Neuronal stem cell (in vitro differentiated cells): ENCODE data around the gene ACAD9.

ENCODE experiments used
- DNase-seq: peaks from one replicate; pipeline ENCODE4 v3.0.0-alpha.2; 2013; ENCODE audit warnings: low spot score
- H2AFZ ChIP-seq: one replicate; pipeline ENCODE4 v1.6.1; 2013; ENCODE audit warnings: mild to moderate bottlenecking, low read length, inconsistent platforms
- H2AK5ac ChIP-seq: 2 replicates; pipeline ENCODE4 v1.6.1; 2013; ENCODE audit warnings: low read depth, mild to moderate bottlenecking, inconsistent platforms, low read length, moderate library complexity, mixed read lengths
- H2BK120ac ChIP-seq: 2 replicates; pipeline ENCODE4 v1.6.1; 2013; ENCODE audit warnings: low read depth, mild to moderate bottlenecking, inconsistent platforms, low read length, moderate library complexity, mixed read lengths
- H2BK12ac ChIP-seq: one replicate; pipeline ENCODE4 v1.6.1; 2013; ENCODE audit warnings: low read length, inconsistent platforms
- H2BK15ac ChIP-seq: 2 replicates; pipeline ENCODE4 v1.6.1; 2013; ENCODE audit warnings: mild to moderate bottlenecking, low read length, inconsistent platforms, mixed read lengths
- H2BK5ac ChIP-seq: one replicate; pipeline ENCODE4 v1.6.1; 2013; ENCODE audit warnings: inconsistent platforms, mild to moderate bottlenecking, low read length, moderate library complexity
- H3K14ac ChIP-seq: one replicate; pipeline ENCODE4 v1.6.1; 2013; ENCODE audit warnings: low read length, inconsistent platforms
- H3K18ac ChIP-seq: 2 replicates; pipeline ENCODE4 v1.6.1; 2013; ENCODE audit warnings: low read length, inconsistent platforms
- H3K23ac ChIP-seq: 2 replicates; pipeline ENCODE4 v1.6.1; 2013; ENCODE audit warnings: low read depth, mild to moderate bottlenecking, mixed read lengths, low read length, inconsistent platforms; ENCODE audit not compliant: poor library complexity
- H3K27ac ChIP-seq: replicated peaks from 3 replicates; pipeline ENCODE4 v1.5.1; 2013; ENCODE audit warnings: low read length, inconsistent platforms
- H3K27me3 ChIP-seq, 3 experiments: 2 replicates each; pipeline ENCODE4 v1.6.1; 2013; ENCODE audit warnings: low read length in 3 of 3, mild to moderate bottlenecking in 2 of 3, inconsistent platforms in 1 of 3, low read depth in 1 of 3, mixed read lengths in 1 of 3, moderate library complexity in 1 of 3; ENCODE audit not compliant: control insufficient read depth in 3 of 3, insufficient read depth in 3 of 3
- H3K36me3 ChIP-seq, 2 donors: replicated peaks in 1 of 2; 2 replicates each; pipeline ENCODE4 v1.6.1; 2013; ENCODE audit warnings: low read length in 2 of 2; ENCODE audit not compliant: control insufficient read depth in 2 of 2, insufficient read depth in 2 of 2
- H3K4ac ChIP-seq: 2 replicates; pipeline ENCODE4 v1.6.1; 2013; ENCODE audit warnings: inconsistent platforms, mild to moderate bottlenecking, low read length, moderate library complexity
- H3K4me1 ChIP-seq, 2 donors: 1 replicate in 1 of 2; 2 replicates in 1 of 2; pipeline ENCODE4 v1.6.1; 2013; ENCODE audit warnings: low read length in 2 of 2, low read depth in 1 of 2; ENCODE audit not compliant: control insufficient read depth in 2 of 2, insufficient read depth in 1 of 2
- H3K4me2 ChIP-seq: one replicate; pipeline ENCODE4 v1.6.1; 2013; ENCODE audit warnings: mild to moderate bottlenecking, low read length, inconsistent platforms; ENCODE audit not compliant: insufficient read depth, poor library complexity, severe bottlenecking
- H3K4me3 ChIP-seq, 2 donors: 2 replicates each; pipeline ENCODE4 v1.5.1; 2013; ENCODE audit warnings: low read length in 2 of 2, mild to moderate bottlenecking in 2 of 2, inconsistent platforms in 1 of 2, moderate library complexity in 1 of 2
- H3K79me1 ChIP-seq: one replicate; pipeline ENCODE4 v1.6.1; 2013; ENCODE audit warnings: low read depth, mild to moderate bottlenecking, inconsistent platforms, low read length, moderate library complexity
- H3K9ac ChIP-seq: one replicate; pipeline ENCODE4 v1.6.1; 2013; ENCODE audit warnings: mild to moderate bottlenecking, low read depth, low read length, inconsistent platforms; ENCODE audit not compliant: poor library complexity
- H3K9me3 ChIP-seq, 2 donors: replicated peaks in 1 of 2; 2 replicates each; pipeline versions ENCODE3 to v1.6.1; 2013; ENCODE audit warnings: low read length in 2 of 2, mild to moderate bottlenecking in 2 of 2, inconsistent platforms in 1 of 2, low read depth in 1 of 2, mixed read lengths in 1 of 2, moderate library complexity in 1 of 2; ENCODE audit not compliant: control insufficient read depth in 2 of 2, insufficient read depth in 1 of 2
- H4K8ac ChIP-seq: one replicate; pipeline ENCODE4 v1.6.1; 2013; ENCODE audit warnings: low read depth, mild to moderate bottlenecking, inconsistent platforms, low read length, moderate library complexity
- H4K91ac ChIP-seq: one replicate; pipeline ENCODE4 v1.6.1; 2013; ENCODE audit warnings: low read length, low read depth, mild to moderate bottlenecking, inconsistent platforms; ENCODE audit not compliant: poor library complexity
- WGBS, 2 donors: extraction: QIAGEN DNeasy Blood & Tissue Kit; methylation state at CpG; one replicate each; pipeline ENCODE4 v1.1.7; 2013; ENCODE audit warnings: missing lambda C conversion rate in 2 of 2, mixed read lengths in 1 of 2; ENCODE audit not compliant: insufficient read length in 2 of 2, insufficient replicate concordance in 1 of 2; ENCODE audit errors: extremely low coverage in 2 of 2; 5-methylcytosine and 5-hydroxymethylcytosine counted together

ACAD9 gene

GRCh38 chr3:128914966-128915645 lies 35.7 kb downstream of the ACAD9 start:
- H3K27me3 ChIP-seq, result no peaks in the 10 kb centered on the region
- H3K14ac ChIP-seq, result no peak overlapping the region
- no peak for DNase-seq
- H3K4me2 ChIP-seq, result no peak overlapping the region
- H2AFZ ChIP-seq, result no peak overlapping the region
- peaks cover 0 to 17% of the 10 kb centered on the region in 2 donors for H3K9me3 ChIP-seq
- no peak overlapping the region for H2AK5ac ChIP-seq
- no CpG with 5 or more reads among the region's 10 CpGs for WGBS, 2 donors
- H3K4ac ChIP-seq, result no peak overlapping the region
- H3K4me3 ChIP-seq, result no peak overlapping the region
- no peak overlapping the region for H2BK5ac ChIP-seq
- no peak overlapping the region for H4K91ac ChIP-seq
- no peak overlapping the region for H2BK120ac ChIP-seq
- no peak overlapping the region for H3K18ac ChIP-seq
- no peak overlapping the region for H2BK12ac ChIP-seq
- H3K79me1 ChIP-seq, result no peaks in the 10 kb centered on the region
- no peak overlapping the region for H3K27ac ChIP-seq
- H3K9ac ChIP-seq, result no peak overlapping the region
- no peak overlapping the region for H2BK15ac ChIP-seq
- H3K36me3 ChIP-seq, result peaks cover 46 to 100% of the 10 kb centered on the region in 2 donors
- no peak overlapping the region for H4K8ac ChIP-seq
- H3K4me1 ChIP-seq, result no peaks in the 10 kb centered on the region
- H3K23ac ChIP-seq, result no peak overlapping the region

- no peaks in the 10 kb centered on the region for H3K4me1 ChIP-seq
- H2BK12ac ChIP-seq, result no peak overlapping the region
- H2BK5ac ChIP-seq, result no peak overlapping the region
- DNase-seq, result no peak
- H3K9me3 ChIP-seq, result peaks cover 4 to 28% of the 10 kb centered on the region in 2 donors
- no peak overlapping the region for H3K9ac ChIP-seq
- no peak overlapping the region for H3K23ac ChIP-seq
- H3K27me3 ChIP-seq, result no peaks in the 10 kb centered on the region
- H2BK15ac ChIP-seq, result no peak overlapping the region
- H3K36me3 ChIP-seq, result peaks cover 33 to 78% of the 10 kb centered on the region in 2 donors
- H2AFZ ChIP-seq, result no peak overlapping the region
- H3K4me3 ChIP-seq, result no peak overlapping the region
- H2AK5ac ChIP-seq, result no peak overlapping the region
- no CpG with 5 or more reads among the region's 2 CpGs for WGBS, 2 donors
- H3K18ac ChIP-seq, result no peak overlapping the region
- no peak overlapping the region for H3K4ac ChIP-seq
- no peak overlapping the region for H3K27ac ChIP-seq
- no peak overlapping the region for H2BK120ac ChIP-seq
- H3K14ac ChIP-seq, result no peak overlapping the region
- H3K4me2 ChIP-seq, result no peak overlapping the region
- no peak overlapping the region for H4K91ac ChIP-seq
- no peak overlapping the region for H4K8ac ChIP-seq
- H3K79me1 ChIP-seq, result no peaks in the 10 kb centered on the region
Measured at GRCh38 chr3:128917291-128917690, 37.9 kb downstream of the ACAD9 start.

GRCh38 chr3:128919988-128920387 lies 40.6 kb downstream of the ACAD9 start:
- Histone ChIP-seq H2BK5ac (no peak overlapping the region), H3K9ac (no peak overlapping the region), H3K79me1 (peaks cover 3% of the 10 kb centered on the region), H3K4me3 (no peak overlapping the region), H3K4ac (no peak overlapping the region), H2BK120ac (no peak overlapping the region), H3K4me1 (no peaks in the 10 kb centered on the region), H3K18ac (no peak overlapping the region), H2BK15ac (no peak overlapping the region), H2AK5ac (no peak overlapping the region), H2BK12ac (no peak overlapping the region), H3K4me2 (no peak overlapping the region), H3K9me3 (peaks cover 7 to 45% of the 10 kb centered on the region in 2 donors), H3K23ac (no peak overlapping the region), H3K27ac (no peak overlapping the region), H3K36me3 (peaks cover 12 to 51% of the 10 kb centered on the region in 2 donors), H3K14ac (no peak overlapping the region), H4K91ac (no peak overlapping the region), H4K8ac (no peak overlapping the region), H2AFZ (no peak overlapping the region), H3K27me3 (no peaks in the 10 kb centered on the region)
- no CpG with 5 or more reads among the region's 1 CpG for WGBS, 2 donors
- no peak for DNase-seq

GRCh38 chr3:128922804-128923459 lies 43.5 kb downstream of the ACAD9 start:
- Histone ChIP-seq H4K8ac (no peak overlapping the region), H3K79me1 (peaks cover 3% of the 10 kb centered on the region)

More at GRCh38 chr3:128922804-128923459, 43.5 kb downstream of the ACAD9 start:
- Histone ChIP-seq H4K91ac (no peak overlapping the region), H3K4me3 (no peak overlapping the region), H3K23ac (no peak overlapping the region), H2BK120ac (no peak overlapping the region), H2AFZ (no peak overlapping the region), H2BK12ac (no peak overlapping the region), H3K36me3 (peaks cover 0 to 22% of the 10 kb centered on the region in 2 donors), H2AK5ac (no peak overlapping the region), H3K9ac (no peak overlapping the region), H3K14ac (no peak overlapping the region), H3K18ac (no peak overlapping the region), H3K4me2 (no peak overlapping the region), H3K27me3 (no peaks in the 10 kb centered on the region), H2BK5ac (no peak overlapping the region), H3K27ac (no peak overlapping the region), H3K9me3 (peaks cover 13 to 64% of the 10 kb centered on the region in 2 donors), H2BK15ac (no peak overlapping the region), H3K4ac (no peak overlapping the region), H3K4me1 (no peaks in the 10 kb centered on the region)
- WGBS, 2 donors, result no CpG with 5 or more reads among the region's 10 CpGs
- no peak for DNase-seq
